Globus pallidus (tissue), 1 donor: ENCODE measurements around the gene FARP1.

Experiments
- DNase-seq: peaks from one replicate; pipeline ENCODE4 v3.0.0-alpha.2; 2015; ENCODE audit warnings: low spot score

The FARP1 gene

GRCh38 chr13:98503175-98504028 is 360.5 kb downstream of the FARP1 start:
- DNase-seq, result no peak

- DNase-seq, result no peak
Measured at GRCh38 chr13:98504029-98504351, 361.1 kb downstream of the FARP1 start.

- DNase-seq, result no peak
Measured at GRCh38 chr13:98504371-98504963, 361.6 kb downstream of the FARP1 start.
